HEK293T (cell line): ENCODE measurements around the gene SPIB.

Experiments
- BHLHE40 ChIP-seq: fragments of 450-650 bp; IDR thresholded peaks from 2 replicates; pipeline ENCODE4 v1.6.1; 2016; ENCODE audit warnings: mild to moderate bottlenecking, moderate library complexity, borderline replicate concordance
- FOXK2 ChIP-seq: fragments of 450-650 bp; IDR thresholded peaks from 2 replicates; pipeline ENCODE4 v1.6.1; 2016; ENCODE audit warnings: mild to moderate bottlenecking
- FOXM1 ChIP-seq: fragments of 450-650 bp; IDR thresholded peaks from 2 replicates; pipeline ENCODE4 v1.6.1; 2017; ENCODE audit warnings: mild to moderate bottlenecking, borderline replicate concordance

DNA sequence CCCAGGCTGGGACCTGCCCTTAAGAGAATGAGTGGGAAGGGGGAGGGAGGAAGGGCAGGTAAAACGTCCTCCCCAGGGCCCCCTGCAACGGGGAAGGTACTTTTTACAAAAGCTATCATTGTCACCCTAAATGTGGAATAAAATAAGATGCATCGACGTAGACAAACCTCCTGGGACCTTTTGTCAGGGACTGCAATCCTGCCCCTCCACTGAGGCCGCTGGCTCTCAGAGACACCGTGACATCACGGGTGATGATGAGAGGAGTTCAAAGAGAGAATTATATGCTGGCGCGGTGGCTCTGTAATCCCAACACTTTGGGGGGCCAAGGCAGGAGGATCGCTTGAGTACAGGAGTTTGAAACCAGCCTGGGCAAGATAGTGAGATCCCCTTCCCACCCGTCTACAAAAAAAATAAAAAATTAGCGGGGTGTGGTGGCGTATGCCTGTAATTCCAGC is 12.2 kb downstream of the SPIB start:
- TF ChIP-seq BHLHE40, result no peak
- TF ChIP-seq FOXM1, result no peak
- no peak for TF ChIP-seq FOXK2
